Ovary (tissue), 9 donors: ENCODE measurements around the gene VAV2. TPM values are rescaled to one million over a fixed set of nuclear protein-coding genes. Genes with fewer than 3 reads are reported as not detected.

Experiments
- DNase-seq, 5 donors: peaks; one replicate each; pipeline ENCODE4 v3.0.0-alpha.2; 2019 to 2020
- H3K27ac ChIP-seq, 2 donors: fragments of 200-600 bp; one replicate each; pipeline versions ENCODE4 v1.5.1 to v1.8.0; 2019 to 2022
- H3K27me3 ChIP-seq: fragments of 200-600 bp; one replicate; pipeline ENCODE4 v1.8.0; 2022
- H3K36me3 ChIP-seq: fragments of 200-600 bp; sonication (generic); one replicate; pipeline ENCODE4 v1.5.1; 2019
- H3K4me1 ChIP-seq: one replicate; pipeline ENCODE4 v1.8.1; 2013; ENCODE audit warnings: mild to moderate bottlenecking, moderate library complexity; ENCODE audit not compliant: insufficient read depth
- H3K4me3 ChIP-seq: fragments of 200-600 bp; sonication (generic); one replicate; pipeline ENCODE4 v1.5.1; 2017
- H3K9me3 ChIP-seq, 2 donors: fragments of 200-600 bp in 1 of 2; sonication (generic) in 1 of 2; one replicate each; pipeline versions ENCODE4 v1.5.1 to v1.8.1; 2013 to 2019; ENCODE audit warnings: mild to moderate bottlenecking in 1 of 2, moderate library complexity in 1 of 2
- CTCF ChIP-seq, 3 donors: fragments of 450-650 bp in 2 of 3; fragments of 200-600 bp in 1 of 3; IDR thresholded peaks; one replicate each; pipeline versions ENCODE4 v1.5.1 to v1.8.0; 2016 to 2022; ENCODE audit warnings: antibody characterized with exemption in 3 of 3, mild to moderate bottlenecking in 1 of 3
- EP300 ChIP-seq: sonication (generic); formaldehyde crosslinking; IDR thresholded peaks from one replicate; pipeline ENCODE4 v1.6.1; 2017; ENCODE audit warnings: antibody characterized with exemption
- POLR2A ChIP-seq: fragments of 450-650 bp; IDR thresholded peaks from one replicate; pipeline ENCODE4 v1.6.1; 2017; ENCODE audit warnings: antibody characterized with exemption, mild to moderate bottlenecking, moderate library complexity
- WGBS, 3 donors: extraction: QIAGEN DNeasy Blood & Tissue Kit in 1 of 3; methylation state at CpG; one replicate each; pipeline versions ENCODE4 v1.1.5 to v1.1.7; 2013 to 2017; 5-methylcytosine and 5-hydroxymethylcytosine counted together
- intact Hi-C, 4 donors: fragments of 100-400 bp; cut with DNase I; formaldehyde crosslinking; loops; one replicate each; pipeline versions ENCODE4 v1.11.0 to v1.15.1; 2022 to 2023
- polyA plus RNA-seq, 2 donors: library from polyadenylated mRNA; stranded (reverse); fragments of 200-250 nt in 1 of 2; fragments of 350-450 nt in 1 of 2; fragmentation: Illumina TruSeq in 1 of 2; extraction: RNeasy Lipid Tissue Mini Kit (QIAGEN cat#74804) in 1 of 2; gene quantifications; one replicate each; pipeline ENCODE4 v1.2.3, GENCODE V29; 2013 to 2014
- total RNA-seq, 7 donors: library from RNA; depleted of rRNA in 2 of 7; stranded (reverse); fragments of >200 nt in 2 of 7; fragmentation: NEBNext Ultra II Directional in 3 of 7; extraction: Animal tissue kit (Norgen Biotek cat#: 25700) in 3 of 7; gene quantifications; one replicate each; pipeline versions ENCODE4 v1.1.0 to v1.2.4, GENCODE V29; 2016 to 2023
- donor health status: DM: no; HTN: no; CAD: no; lungs with moderate emphysema.
- donor health status: DM: no; HTN: no; CAD: no.
- donor health status: Bipolar disorder and iron deficiency.
- donor health status: DM: yes; HTN: yes; CAD: no.
- donor health status: DM: no; HTN: no; CAD: no.
- donor health status: DM: yes; HTN: yes; CAD: no.

Gene VAV2
- total and polyA plus RNA-seq, 9 donors, result 3.7 to 14.1 (median 7.8) TPM

GRCh38 chr9:133994353-133995011 is 2.4 kb upstream of the VAV2 start:
- Histone ChIP-seq H3K9me3 (no peaks in the 10 kb centered on the region), H3K4me1 (peaks cover 6% of the 10 kb centered on the region), H3K36me3 (no peaks in the 10 kb centered on the region), H3K27me3 (no peaks in the 10 kb centered on the region), H3K27ac (no peak overlapping the region), H3K4me3 (no peak overlapping the region)
- 7 to 9% (median 8%) methylated on average over 11 of the region's 11 CpGs for WGBS, 3 donors
- TF ChIP-seq CTCF (IDR thresholded peaks at IDR 0.05) (peak; percentile 96 to 97 (median 97)), EP300 (no peak), POLR2A (no peak)
- intact Hi-C loops, result loop anchor here (2.0 kb wide), 3 partner anchors 200 to 204 kb away; no protein-coding TSS in a partner anchor
- peak; percentile 71 to 89 (median 87) for DNase-seq

- H3K9me3 ChIP-seq, result no peaks in the 10 kb centered on the region
- 49 to 51% (median 50%) methylated on average over 15 to 16 of the region's 16 CpGs for WGBS, 3 donors
- DNase-seq, result no peak
- H3K36me3 ChIP-seq, result no peaks in the 10 kb centered on the region
- no peak for TF ChIP-seq EP300
- no peak for TF ChIP-seq POLR2A
- TF ChIP-seq CTCF (IDR thresholded peaks at IDR 0.05), result no peak
- no peaks in the 10 kb centered on the region for H3K27me3 ChIP-seq
- peak overlapping the region; percentile 66 for H3K4me3 ChIP-seq
- intact Hi-C loops, result loop anchor here (2.0 kb wide), 3 partner anchors 199 to 203 kb away; no protein-coding TSS in a partner anchor
- H3K27ac ChIP-seq, result peak overlapping the region in 1 of 2 donors; percentile 30
- peaks cover 6% of the 10 kb centered on the region for H3K4me1 ChIP-seq
Observed at GRCh38 chr9:133993635-133994253, 1.6 kb upstream of the VAV2 start.

GRCh38 chr9:133992780-133993634 is 883 bp upstream of the VAV2 start:
- no peaks in the 10 kb centered on the region for H3K9me3 ChIP-seq
- peaks cover 6% of the 10 kb centered on the region for H3K4me1 ChIP-seq
- intact Hi-C loops, result no loop called here
- H3K36me3 ChIP-seq, result no peaks in the 10 kb centered on the region
- peak overlapping the region; percentile 68 to 70 for H3K27ac ChIP-seq
- no peaks in the 10 kb centered on the region for H3K27me3 ChIP-seq
- DNase-seq, result peak; percentile 73 to 87 (median 84)
- WGBS, 3 donors, result 0 to 1% (median 1%) methylated on average over 41 to 74 of the region's 74 CpGs
- H3K4me3 ChIP-seq, result peak overlapping the region; percentile 66
- TF ChIP-seq CTCF (IDR thresholded peaks at IDR 0.05) (peak in 1 of 3 donors; percentile 34), POLR2A (peak; percentile 40), EP300 (no peak)

GRCh38 chr9:133991214-133991921 is 756 bp downstream of the VAV2 start:
- Histone ChIP-seq H3K9me3 (no peaks in the 10 kb centered on the region), H3K4me3 (peak overlapping the region; percentile 66), H3K27me3 (no peaks in the 10 kb centered on the region), H3K4me1 (peaks cover 6% of the 10 kb centered on the region), H3K36me3 (no peaks in the 10 kb centered on the region), H3K27ac (no peak overlapping the region)
- TF ChIP-seq POLR2A, result no peak
- 1 to 2% (median 1%) methylated on average over 34 to 82 of the region's 82 CpGs for WGBS, 3 donors
- peak in 2 of 5 donors; percentile 44 to 53 for DNase-seq
- intact Hi-C loops, result no loop called here
